ENCODE data around the gene TSR3.

DNA sequence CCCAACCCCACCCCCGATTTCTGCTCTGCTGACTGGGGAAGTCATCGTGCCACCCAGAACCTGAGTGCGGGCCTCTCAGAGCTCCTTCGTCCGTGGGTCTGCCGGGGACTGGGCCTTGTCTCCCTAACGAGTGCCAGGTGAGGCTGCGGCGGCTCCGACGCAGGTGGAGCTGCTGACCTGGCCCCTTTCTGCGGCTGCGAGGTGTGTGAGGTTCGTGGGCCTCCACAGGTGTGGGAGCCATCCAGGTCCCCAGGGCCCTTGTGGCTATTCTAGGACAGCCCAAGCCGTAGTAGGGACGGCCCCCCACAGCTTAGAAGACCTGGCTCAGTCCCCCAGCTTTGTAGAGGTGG is 39.2 kb downstream of the TSR3 start:
- TF ChIP-seq, protein P1, sequence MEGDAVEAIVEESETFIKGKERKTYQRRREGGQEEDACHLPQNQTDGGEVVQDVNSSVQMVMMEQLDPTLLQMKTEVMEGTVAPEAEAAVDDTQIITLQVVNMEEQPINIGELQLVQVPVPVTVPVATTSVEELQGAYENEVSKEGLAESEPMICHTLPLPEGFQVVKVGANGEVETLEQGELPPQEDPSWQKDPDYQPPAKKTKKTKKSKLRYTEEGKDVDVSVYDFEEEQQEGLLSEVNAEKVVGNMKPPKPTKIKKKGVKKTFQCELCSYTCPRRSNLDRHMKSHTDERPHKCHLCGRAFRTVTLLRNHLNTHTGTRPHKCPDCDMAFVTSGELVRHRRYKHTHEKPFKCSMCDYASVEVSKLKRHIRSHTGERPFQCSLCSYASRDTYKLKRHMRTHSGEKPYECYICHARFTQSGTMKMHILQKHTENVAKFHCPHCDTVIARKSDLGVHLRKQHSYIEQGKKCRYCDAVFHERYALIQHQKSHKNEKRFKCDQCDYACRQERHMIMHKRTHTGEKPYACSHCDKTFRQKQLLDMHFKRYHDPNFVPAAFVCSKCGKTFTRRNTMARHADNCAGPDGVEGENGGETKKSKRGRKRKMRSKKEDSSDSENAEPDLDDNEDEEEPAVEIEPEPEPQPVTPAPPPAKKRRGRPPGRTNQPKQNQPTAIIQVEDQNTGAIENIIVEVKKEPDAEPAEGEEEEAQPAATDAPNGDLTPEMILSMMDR (IDR thresholded peaks at IDR 0.05) = no peak
- no peak for TF ChIP-seq POLR2A (IDR thresholded peaks at IDR 0.05)
- no peak for TF ChIP-seq EP300 (IDR thresholded peaks at IDR 0.05)

All from ovary (tissue), 3 donors.